IPS-18c (cell line): ENCODE data around the gene DNAJC17.

Source experiments
- H3K4me3 ChIP-seq: 2 replicates; pipeline ENCODE4 v1.7.0; 2013; ENCODE audit warnings: low read depth, mild to moderate bottlenecking, low read length, moderate library complexity; ENCODE audit not compliant: insufficient read depth
- H3K9me3 ChIP-seq: one replicate; pipeline ENCODE4 v1.6.1; 2013; ENCODE audit warnings: mild to moderate bottlenecking, low read length, moderate library complexity; ENCODE audit not compliant: control insufficient read depth, insufficient read depth

DNAJC17 gene

DNA sequence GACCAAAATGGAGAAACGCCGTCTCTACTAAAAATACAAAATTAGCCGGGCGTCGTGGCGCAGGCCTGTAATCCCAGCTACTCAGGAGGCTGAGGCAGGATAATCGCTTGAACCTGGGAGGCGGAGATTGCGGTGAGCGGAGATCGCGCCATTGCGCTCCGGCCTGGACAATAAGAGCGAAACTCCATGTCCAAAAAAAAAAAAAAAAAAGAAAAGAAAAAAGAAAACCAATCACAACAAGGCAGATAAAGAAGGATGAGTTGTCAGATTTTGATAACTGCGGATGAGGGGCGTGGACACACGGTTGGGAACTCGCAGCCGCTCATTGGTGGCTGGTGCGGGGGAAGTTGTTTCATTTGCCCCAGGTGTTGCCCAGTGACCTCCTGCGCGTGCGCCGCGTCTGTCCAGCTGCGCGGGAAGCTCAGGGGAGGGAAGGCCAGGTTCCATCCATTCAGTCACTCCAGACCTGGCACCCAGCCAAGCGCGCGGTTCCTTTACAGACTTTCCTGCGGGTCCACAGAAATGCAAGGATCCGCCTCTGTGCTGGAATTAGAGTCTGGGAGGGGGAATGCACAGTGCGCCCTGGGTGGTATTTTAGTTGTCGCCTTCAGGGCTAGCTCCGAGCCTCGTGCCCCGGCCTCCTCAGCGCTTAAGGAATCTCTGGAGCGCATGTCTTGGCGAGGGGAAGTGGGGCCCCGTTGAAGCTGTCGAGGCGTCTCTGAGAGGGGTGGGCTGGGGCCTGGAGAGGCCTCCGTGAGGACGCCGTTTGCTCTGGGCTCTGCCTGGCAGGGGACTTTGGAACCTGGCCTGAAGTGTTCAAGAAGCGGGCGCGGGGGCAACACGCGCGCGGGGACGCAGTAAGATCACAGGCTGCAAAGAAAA, 44.1 kb downstream of the DNAJC17 start:
- Histone ChIP-seq H3K9me3 (no peaks in the 10 kb centered on the region), H3K4me3 (peak overlapping the region; percentile 81)

DNA sequence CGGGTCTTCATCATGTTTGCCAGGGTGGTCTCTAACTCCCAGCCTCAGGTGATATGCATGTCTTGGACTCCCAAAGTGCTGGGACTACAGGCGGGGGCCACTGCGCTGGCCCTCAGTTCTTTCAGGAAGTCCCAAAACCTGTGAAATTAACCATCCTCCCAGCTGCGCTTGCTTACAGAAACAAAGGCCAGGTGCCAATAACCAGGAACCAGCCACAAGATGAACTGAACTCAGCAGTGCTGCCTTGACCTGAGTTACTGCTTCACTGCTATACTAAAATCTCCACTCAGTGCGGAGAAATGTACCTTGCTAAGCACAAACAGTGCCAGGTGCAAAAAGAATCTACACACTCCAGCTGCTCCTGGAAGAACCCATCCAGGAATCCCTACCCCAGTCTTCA, 47.3 kb downstream of the DNAJC17 start:
- Histone ChIP-seq H3K4me3 (no peak overlapping the region), H3K9me3 (no peaks in the 10 kb centered on the region)

DNA sequence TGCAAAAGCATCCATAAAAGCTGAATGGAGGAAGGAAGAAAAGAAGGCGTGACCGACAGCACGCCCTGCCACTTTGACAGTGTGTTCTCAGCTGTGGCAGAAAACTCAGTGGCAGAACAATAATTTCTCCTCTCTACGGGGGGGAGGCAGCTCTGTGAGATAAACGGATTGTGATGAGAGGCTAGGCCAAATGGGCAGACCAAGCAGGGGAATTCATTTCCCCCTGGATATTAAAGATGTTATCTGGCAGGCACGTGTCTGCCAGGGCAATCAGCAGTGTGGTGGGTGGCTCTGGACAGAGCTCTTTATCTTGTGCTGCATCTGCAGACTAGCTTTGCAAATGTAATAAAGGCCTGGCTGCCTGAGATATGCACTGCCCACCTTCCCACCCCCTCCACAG, 50.3 kb downstream of the DNAJC17 start:
- Histone ChIP-seq H3K4me3 (no peak overlapping the region), H3K9me3 (no peaks in the 10 kb centered on the region)

DNA sequence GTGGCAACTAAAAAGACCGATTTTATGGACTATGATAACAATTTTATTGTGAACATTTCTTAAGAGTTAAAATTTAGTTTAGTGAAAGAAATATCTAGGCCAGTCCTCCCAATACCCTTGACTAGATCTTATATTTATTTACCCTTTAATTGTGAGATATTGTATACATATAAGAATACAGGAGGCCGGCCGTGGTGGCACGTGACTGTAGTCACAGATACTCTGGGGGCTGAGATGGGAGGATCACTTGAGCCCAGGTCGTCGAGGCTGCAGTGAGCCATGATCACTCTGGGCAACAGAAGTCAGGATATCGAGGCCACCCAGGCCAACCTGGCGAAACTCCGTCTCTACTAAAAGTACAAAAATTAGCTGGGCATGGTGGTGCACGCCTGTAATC, 51.5 kb downstream of the DNAJC17 start:
- Histone ChIP-seq H3K4me3 (no peak overlapping the region; the same call in 1 of the 2 replicates), H3K9me3 (no peaks in the 10 kb centered on the region)

DNA sequence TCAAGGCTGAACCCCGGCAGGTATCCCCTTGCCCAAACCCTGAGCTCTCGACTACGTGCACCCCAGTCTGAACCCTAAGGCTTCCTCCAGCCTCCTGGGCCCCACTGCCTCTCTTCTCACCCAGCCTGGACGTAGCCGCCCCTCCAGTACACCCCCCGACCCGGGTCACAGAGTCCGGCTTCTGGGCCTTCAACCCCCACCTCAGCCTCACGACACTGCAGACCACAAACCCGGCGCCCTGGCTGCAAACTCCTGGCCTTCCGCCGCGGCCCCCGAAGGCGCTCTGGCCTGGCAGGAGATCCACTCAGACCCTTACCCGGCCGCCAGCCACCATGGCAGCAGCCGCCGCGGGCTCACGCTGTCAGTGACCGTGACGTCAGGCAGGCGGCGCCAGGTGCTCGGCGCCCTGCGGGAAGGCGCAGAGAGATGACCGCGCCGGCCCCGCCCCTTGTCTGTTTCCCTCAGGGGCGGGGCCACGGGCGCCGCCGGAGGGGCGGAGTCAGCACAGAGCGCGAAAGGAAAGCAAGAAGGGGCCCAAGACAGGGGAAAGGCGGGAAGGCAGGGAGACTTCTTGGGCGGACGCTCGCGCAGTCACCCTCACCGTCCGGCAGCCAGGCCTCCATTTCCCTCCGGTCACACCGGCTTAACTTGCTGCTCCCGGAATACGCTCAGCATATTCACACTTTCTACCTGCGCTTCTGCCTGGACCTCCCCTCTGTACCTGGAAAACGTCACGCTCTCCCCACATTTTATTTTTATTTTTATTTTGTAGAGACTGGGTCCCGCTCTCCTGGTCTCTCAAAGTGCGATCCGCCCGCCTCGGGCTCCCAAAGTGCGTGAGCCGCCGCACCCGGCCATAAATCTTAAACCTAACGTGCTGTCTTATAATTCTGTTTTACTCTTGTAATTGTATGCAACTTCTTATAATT, 52.1 kb downstream of the DNAJC17 start, which contains the start of gene RMDN3:
Gene RMDN3, minus strand, starts transcription at position 372 of the 929 bp plus-strand sequence. CDS start 471 bp downstream, outside the sequence.
- H3K4me3 ChIP-seq: peak within 1 kb of the TSS; percentile 87

DNA sequence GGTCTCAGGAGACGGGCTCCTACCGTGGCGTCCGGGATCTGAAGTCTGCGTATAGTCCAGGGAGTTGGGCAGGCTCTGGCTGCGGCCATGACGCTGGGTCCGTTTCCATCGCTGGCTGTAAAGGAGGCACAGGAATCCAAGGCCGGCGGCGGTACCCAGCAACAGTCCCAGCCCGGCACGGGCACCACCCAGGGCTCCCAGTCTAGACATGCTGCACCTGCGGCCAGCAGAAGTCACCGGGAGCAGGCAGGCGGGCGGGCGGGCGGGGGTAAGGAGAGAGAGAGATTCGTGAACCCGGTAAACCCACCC, 52.7 kb downstream of the DNAJC17 start:
- Histone ChIP-seq H3K4me3 (peak overlapping the region; percentile 87), H3K9me3 (no peaks in the 10 kb centered on the region)

More for the DNA sequence above, 52.1 kb downstream of the DNAJC17 start, which contains the start of gene RMDN3:
- no peaks in the 10 kb centered on the region for H3K9me3 ChIP-seq

DNA sequence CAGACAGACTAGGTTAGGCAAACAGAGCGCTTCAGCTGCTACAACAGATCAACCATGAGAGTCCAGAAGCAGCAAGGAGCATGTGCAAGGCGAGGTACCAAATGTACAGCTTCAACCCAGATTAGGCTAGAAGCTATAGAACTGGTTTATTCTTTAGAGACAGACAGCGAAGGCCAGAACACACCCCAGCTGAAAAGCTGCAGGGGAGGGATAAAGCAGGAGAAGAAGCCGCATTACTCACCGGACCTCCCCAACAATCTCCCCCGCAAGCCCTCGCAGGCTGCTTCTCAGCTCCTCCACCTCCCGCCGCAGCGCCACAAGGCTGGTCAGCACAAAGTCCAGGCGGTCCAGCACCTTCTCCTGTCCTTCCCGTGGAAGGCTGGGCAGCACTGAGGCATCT, 55.5 kb downstream of the DNAJC17 start:
- no peaks in the 10 kb centered on the region for H3K9me3 ChIP-seq
- no peak overlapping the region for H3K4me3 ChIP-seq

DNA sequence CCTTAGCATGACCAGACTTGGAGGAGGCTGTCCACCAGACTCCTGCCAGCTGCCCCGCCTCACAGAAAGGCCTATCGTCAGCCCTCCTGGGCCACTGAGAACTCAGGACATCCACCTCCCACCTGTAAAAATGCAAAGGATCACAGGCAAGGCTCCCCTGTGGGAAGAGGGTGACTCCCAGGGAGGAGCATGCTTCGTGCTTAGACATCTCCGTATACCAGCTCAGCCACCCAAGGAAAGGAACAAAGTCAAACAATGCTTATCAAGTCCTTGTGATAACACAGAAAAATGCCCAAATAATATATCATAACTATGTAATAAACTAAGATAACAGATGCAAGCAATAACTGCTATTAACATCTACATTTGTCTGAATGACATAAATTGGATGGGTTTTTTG, 56.4 kb downstream of the DNAJC17 start:
- H3K4me3 ChIP-seq: no peak overlapping the region
- H3K9me3 ChIP-seq: no peaks in the 10 kb centered on the region

DNA sequence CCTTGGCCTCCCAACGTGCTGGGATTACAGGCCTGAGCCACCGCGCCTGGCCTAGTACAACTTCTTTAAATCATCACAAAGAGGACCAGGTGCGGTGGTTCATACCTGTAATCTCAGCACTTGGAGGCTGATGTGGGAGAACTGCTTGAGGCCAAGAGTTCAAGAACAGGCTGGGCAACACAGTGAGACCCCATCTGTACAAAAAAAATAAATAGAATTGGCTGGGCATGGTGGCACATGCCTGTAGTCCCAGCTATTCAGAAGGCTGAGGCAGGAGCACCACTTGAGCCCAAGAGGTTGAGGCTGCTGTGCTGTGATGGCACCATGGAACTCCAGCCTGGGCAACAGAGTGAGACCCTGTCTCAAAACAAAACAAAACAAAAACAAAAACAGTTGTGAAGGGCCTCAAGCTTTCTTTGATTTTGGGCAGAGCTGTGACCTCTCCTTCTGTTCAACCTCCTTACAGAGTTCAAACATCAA, 58.1 kb downstream of the DNAJC17 start:
- Histone ChIP-seq H3K9me3 (no peaks in the 10 kb centered on the region), H3K4me3 (no peak overlapping the region)

DNA sequence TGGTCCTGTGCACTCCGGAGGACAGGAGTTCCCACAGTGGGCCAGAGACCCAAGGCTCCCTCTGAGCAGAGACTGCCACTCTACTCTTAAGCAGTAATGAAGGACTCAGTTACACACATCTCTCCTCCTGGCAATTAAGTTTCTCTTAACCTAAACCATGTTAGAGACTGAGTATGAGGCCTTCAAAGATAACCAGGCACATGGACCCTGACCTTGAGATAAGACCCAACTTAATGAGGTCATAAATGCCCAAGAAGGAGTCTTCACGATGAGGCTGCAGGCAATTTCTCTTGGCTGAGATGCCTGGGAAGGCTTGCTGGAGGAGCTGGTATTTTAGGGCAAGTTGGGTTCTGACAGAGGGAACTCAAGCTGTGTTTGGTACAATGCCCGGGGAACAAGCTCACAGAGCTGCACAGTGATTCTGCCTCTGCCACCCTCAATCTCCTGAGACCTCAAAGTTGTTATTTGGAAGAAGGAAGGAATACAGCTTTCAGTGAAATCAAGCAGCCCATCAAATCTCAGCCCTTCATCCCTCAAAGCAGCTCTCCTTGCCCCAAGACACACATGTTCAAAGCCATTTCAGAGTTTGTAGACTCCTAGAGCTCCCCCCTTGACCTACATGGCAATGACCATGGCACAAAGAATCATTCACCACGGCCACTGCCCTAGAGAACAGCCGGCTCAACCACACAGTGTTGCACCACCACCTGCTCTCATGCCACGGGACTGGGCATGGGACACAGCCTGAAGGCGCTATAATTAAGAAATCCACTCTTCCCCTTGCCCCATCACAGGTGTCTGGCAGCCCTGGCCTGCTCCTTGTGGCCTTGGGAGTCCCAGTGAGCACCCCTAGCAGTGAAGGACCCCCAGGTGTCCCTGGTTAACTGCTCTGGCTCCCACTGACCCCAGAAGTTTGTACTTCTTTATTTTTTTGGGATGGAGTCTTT, 59.3 kb downstream of the DNAJC17 start:
- no peak overlapping the region for H3K4me3 ChIP-seq
- H3K9me3 ChIP-seq: no peaks in the 10 kb centered on the region

DNA sequence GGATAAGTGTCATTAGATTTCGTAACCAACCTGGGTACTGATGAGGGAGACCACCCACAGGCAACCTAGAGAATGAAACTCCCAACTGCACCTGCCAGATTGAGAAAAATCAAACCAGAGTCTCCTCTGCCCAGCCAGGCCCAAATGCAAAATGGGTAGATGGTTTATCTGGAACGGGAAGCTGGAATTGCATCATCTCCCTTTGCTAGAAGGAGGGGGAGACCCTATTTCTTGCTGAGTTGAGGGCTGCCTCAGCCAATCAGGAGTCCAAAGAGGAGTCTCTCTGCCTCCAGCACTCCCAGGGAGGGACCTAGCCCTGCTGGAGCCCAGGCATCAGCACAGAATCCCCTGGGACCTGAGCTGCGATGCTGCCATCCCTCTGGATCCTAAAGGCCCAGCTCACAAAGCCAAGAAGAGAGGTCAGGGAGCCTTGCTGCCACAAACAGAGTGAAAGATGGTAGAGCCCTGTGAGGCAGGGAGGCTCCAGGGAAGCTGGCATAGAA, 60.3 kb downstream of the DNAJC17 start:
- no peaks in the 10 kb centered on the region for H3K9me3 ChIP-seq
- H3K4me3 ChIP-seq: no peak overlapping the region

DNA sequence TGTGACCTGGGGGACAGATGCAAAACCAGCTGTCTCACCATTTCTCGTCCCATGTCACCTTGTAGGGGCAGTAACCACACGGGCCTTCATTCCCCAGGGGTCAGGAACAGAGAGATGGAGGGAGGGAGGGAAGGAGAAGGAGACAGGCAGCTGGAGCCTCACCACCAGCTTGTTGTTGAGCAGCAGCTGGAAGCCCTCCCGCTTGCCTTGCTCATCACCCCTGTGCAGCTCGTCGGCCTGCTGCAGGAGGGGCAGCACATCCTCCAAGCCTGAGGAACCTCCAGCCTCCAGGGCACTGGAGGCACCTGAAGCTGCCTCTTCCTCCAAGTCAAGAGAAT, 62.5 kb downstream of the DNAJC17 start:
- no peak overlapping the region for H3K4me3 ChIP-seq
- H3K9me3 ChIP-seq: no peaks in the 10 kb centered on the region

DNA sequence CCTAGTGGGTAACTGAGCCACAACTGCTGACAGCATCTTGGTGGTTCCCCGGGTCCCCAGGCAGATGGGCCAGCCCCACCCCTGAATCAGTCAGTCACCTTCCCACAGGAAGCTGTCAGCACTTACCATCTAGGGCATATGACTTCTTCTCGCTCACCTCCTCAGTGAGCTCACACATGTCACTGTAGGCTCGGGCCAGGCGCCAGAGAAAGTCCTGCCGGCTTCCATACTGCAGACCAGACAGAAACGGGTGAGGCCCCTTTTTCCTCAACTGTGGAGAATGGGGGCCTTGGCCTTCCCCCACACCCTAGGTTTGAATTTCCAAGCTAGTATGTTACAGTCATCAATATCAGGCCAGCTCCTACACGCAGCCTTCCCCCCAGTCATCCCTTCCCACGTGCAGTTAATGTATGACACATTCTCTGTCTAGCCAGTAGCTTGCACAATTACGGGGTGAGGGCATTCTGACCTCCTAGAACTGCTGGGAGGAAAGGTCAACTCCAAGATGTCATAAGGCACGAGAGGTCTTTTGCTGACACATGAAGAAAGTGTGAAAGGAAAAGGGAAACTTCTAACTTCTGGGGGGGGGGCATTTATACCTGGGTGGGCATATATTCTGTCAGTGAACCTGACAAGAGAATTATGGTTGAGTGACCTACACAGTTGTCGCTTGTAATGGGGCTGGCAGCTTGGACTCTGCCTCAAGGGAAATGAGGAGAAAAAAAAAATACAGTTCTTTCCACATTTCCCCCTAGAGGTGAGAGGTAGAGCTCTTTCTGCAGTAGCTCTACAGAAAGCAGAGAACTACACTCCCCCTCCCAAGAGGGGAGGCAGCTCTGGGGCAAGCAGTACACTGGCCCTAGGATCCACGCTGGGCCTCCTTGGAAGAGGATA, 63.1 kb downstream of the DNAJC17 start:
- Histone ChIP-seq H3K4me3 (no peak overlapping the region), H3K9me3 (no peaks in the 10 kb centered on the region)

DNA sequence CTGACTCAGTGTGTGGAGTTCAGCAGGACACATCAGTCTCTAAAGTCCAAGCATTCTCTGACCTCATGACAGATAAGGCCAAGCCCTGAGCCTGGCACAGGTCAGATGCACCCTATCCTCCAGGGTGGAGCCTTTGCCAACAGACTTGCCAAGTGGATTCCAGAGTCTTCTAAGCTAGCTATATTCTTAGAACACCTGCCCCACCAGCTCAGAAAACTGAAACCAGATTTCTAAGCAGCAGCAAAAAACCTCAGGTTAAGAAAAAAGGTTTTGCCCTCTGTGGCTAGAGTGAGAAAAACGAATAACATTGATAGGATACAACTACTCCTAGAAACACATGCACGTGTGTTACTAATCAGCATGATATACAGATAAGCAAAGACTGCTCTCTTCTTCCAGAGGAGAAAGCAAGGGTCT, 63.8 kb downstream of the DNAJC17 start:
- Histone ChIP-seq H3K4me3 (no peak overlapping the region), H3K9me3 (no peaks in the 10 kb centered on the region)

DNA sequence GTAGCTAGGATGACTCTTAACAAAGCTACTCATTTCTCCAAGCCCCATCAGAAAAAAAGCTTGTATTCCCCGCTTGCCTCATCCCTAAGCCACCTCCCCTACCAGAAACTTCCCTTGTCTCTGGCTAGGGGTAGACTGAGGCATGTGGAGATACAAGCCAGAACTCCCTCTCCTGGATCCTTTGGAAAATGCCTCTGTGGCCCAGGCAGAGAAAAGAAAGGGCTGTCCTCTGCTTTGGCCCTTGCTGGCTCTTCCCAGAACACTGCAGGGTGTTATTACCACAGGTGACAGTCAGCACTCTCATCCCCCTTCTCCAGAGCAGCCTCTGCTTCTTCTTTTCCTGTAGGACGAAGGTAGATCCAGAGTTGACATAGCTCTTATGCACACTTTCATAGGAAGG, 67.4 kb downstream of the DNAJC17 start:
- H3K4me3 ChIP-seq: no peak overlapping the region
- no peaks in the 10 kb centered on the region for H3K9me3 ChIP-seq

DNA sequence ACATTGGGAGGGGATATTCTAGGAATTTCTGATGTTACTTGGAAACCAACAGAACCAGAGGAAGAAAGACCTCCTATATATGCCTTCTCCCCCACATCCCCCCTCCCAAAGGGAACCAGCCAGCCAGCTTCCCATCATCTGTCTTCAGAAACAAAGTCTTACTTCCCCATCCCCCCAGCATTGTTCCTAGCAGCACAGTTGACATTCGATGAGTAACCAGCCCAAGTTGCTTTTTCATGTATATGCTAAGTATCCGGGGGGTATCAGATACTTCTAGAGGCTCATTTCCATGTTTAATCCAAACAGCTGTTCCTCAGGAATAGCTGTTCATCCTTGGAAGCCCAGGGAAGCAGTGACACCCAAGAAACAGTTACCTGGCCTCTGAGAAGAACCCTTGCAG, 68.2 kb downstream of the DNAJC17 start:
- H3K9me3 ChIP-seq: no peaks in the 10 kb centered on the region
- H3K4me3 ChIP-seq: no peak overlapping the region
